GM21825 (cell line): ENCODE data around the gene MAPK8IP2.
"Not testable (repeated sequence)": the region's sequence is repeated elsewhere in the genome, so short reads cannot be mapped to it uniquely, and the experiment has no call there.

Source experiments
- ATAC-seq: cut with Tn5 transposase; IDR thresholded peaks from one replicate; pipeline ENCODE4 v1.9.1; 2021; ENCODE audit warnings: mild to moderate bottlenecking, moderate library complexity; ENCODE audit not compliant: unreplicated experiment

MAPK8IP2 gene

DNA sequence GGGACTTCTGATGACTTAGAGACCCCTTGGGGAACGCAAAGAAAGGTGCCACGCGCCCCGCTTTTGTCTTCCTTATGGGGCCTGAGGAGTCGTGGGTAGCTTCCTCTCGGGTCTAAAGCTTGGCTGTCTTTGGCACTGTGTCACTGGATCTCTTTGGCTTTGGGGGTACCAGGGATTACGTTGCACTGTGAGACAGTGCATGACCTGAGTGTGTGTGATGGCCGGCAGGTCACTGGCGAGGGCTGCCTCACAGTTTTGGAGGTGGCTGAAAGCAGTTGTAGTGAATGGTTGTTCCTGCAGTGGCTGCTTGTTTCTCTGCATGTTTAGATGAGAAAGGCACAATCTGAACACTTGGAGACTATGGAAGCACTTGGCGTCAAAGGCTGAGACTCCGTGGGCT, 33.2 kb downstream of the MAPK8IP2 start:
- ATAC-seq = no peak

DNA sequence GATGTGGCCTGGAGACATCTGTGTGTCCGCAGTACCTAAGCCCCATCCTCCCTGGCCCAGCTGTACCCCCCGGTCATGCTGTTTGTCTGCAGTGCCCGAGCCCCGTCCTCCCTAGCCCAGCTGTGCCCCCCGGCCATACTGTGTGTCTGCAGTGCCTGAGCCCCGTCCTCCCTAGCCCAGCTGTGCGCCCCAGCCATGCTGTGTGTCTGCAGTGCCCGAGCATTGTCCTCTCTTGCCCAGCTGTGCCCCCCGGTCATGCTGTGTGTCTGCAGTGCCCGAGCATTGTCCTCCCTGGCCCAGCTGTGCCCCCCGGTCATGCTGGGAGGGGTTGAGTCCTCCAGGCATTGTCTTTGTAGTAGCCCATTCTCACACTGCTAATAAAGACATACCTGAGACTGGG, 35.0 kb downstream of the MAPK8IP2 start:
- no peak for ATAC-seq

DNA sequence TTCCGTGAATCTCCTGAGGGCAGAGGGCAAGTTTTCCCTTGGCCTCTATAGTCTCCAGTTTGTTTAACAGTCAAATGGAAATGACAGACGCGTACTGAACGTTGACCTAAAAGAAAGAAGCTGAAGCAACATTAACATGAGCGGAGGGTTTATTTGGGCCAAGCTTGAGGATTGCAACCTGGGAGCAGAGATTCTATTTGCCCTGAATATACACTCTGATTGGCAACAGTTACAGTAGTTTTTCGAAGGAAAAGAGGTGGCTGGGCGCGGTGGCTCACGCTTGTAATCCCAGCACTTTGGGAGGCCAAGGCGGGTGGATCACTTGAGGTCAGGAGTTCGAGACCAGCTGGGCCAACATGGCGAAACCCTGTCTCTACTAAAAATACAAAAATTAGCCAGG, 39.7 kb downstream of the MAPK8IP2 start:
- not testable (repeated sequence) for ATAC-seq

DNA sequence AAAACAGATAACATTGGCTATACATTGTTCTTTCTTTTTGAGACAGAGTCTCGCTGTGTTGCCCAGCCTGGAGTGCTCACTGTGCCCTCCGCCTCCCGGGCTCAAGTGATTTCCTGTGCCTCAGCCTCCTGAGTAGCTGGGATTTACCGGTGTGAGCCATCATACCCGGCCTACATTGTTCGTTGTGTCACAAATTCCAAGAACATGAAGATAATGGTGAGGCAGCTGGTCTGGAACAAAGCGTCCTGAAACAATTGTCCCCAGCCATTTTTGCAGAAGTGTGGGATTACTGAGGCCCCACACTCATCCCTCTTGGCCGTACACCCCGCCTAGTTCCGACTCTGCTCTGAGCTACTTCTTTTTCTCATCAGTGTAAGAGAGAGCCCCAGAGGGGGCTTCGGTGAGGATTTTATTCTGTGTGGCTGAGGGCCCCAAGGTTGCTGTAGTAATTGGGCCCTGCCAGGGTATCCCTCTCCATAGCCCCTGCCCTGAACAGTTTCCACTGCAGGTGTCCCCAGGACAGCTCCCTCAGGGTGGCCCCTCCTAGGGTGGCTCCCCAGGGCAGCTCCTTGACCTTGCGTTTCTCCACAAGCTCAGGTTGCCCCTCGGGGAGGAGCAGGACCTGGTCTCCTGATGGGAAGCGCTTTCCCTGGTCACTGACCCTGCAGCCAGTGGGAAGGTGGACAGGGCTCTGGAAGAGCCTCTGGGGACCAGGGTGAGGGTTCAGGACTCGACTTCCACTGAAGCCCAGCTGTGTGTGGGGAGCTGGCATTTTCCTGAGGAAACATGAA, 40.5 kb downstream of the MAPK8IP2 start:
- ATAC-seq = no peak

DNA sequence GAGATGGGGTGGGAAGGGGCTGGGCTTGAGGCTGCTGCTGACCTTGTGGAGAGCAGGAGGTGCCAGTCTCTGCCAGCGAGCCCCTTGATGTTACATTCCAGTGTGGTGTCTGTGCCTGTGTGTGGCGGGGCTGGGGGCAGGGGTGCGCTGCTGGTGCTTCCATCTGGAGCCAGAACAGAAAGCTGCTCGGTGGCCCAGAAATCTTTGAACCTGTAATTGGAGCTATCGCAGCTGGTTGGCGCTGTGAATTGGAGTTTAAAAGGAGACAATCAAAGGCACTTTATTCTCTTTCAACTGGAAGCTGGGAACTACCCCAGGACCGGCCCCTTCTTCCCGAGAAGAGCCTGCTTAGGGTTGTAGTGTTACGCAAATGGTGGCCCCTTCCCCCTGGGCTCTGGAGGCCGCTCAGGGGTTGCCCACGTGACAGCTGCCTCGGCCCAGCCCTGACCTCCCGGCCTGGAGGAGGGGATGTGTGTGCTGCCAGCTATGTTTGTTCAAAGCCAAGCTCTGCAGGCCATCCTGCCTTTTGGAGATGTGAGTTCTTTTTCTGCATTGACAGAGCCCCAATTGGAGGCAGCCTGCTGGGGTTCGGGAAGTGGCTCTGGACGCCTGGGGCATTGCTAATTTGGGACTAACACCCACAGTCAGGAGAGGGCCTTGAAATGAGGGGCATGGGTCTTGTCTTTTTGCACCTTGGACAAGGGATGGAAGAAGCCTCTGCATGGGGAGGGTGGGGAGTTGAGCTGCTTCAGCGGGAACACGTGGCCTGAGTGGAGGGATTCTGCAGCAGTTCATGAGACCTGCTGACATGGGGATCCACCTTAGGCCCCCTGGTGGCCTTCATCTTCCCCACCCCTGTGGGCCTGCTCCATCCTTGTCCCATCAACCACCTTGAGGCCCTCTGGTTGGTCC, 41.4 kb downstream of the MAPK8IP2 start:
- ATAC-seq = no peak

DNA sequence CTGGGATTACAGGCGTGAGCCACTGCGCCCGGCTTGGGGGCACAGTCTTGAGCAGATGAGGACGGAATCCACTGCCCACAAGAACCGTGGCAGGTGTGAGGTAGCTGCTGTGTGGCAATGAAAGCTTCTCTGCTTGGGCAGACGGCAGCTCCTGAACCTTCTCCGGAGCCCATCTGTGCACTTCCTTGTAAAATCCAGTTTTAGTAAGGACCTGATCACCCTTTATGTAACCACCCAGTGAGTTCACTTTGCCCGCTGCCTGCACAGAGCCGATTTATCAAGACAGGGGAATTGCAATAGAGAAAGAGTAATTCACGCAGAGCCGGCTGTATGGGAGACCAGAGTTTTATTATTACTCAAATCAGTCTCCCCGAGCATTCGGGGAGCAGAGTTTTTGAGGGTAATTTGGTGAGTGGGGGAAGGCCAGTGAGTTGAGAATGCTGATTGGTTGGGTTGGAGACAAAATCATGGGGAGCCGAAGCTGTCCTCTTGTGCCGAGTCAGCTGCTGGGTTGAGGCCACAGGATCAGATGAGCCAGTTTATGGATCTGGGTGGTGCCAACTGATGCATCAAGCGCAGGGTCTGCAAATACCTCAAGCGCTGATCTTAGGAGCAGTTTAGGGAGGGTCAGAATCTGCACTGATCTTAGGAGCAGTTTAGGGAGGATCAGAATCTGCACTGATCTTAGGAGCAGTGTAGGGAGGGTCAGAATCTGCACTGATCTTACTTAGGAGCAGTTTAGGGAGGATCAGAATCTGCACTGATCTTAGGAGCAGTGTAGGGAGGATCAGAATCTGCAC, 42.6 kb downstream of the MAPK8IP2 start:
- not testable (repeated sequence) for ATAC-seq

DNA sequence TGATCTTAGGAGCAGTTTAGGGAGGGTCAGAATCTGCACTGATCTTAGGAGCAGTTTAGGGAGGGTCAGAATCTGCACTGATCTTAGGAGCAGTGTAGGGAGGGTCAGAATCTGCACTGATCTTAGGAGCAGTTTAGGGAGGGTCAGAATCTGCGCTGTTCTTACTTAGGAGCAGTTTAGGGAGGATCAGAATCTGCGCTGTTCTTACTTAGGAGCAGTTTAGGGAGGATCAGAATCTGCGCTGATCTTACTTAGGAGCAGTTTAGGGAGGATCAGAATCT, 43.2 kb downstream of the MAPK8IP2 start:
- not testable (repeated sequence) for ATAC-seq

DNA sequence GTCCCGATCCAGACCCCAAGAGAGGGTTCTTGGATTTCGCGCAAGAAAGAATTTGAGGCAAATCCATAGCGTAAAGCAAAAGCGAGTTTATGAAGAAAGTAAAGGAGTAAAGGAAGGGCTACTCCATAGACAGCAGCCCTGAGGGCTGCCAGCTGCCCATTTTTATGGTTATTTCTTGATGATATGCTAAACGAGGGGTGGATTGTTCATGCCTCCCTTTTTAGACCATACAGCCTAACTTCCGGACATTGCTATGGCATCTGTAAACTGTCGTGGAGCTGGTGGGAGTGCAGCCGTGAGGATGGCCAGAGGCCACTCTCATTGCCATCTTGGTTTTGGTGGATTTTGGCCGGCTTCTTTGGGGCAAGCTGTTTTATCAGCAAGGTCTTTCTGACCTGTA, 52.7 kb downstream of the MAPK8IP2 start:
- no peak for ATAC-seq

DNA sequence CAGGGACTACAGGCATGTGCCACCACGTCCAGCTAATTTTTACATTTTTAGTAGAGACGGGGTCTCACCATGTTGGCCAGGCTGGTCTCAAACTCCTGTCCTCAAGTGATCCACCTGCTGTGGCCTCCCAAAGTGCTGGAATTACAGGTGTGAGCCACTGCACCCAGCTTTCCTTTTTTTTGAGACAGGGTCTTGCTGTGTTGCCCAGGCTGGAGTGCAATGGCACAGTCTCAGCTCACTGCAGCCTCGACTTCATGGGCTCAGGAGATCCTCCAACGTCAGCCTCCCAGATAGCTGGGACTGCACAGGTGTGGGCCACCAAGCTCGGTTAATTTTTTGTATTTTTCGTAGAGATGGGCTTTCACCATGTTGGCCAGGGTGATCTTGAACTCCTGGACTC, 54.1 kb downstream of the MAPK8IP2 start:
- not testable (repeated sequence) for ATAC-seq

DNA sequence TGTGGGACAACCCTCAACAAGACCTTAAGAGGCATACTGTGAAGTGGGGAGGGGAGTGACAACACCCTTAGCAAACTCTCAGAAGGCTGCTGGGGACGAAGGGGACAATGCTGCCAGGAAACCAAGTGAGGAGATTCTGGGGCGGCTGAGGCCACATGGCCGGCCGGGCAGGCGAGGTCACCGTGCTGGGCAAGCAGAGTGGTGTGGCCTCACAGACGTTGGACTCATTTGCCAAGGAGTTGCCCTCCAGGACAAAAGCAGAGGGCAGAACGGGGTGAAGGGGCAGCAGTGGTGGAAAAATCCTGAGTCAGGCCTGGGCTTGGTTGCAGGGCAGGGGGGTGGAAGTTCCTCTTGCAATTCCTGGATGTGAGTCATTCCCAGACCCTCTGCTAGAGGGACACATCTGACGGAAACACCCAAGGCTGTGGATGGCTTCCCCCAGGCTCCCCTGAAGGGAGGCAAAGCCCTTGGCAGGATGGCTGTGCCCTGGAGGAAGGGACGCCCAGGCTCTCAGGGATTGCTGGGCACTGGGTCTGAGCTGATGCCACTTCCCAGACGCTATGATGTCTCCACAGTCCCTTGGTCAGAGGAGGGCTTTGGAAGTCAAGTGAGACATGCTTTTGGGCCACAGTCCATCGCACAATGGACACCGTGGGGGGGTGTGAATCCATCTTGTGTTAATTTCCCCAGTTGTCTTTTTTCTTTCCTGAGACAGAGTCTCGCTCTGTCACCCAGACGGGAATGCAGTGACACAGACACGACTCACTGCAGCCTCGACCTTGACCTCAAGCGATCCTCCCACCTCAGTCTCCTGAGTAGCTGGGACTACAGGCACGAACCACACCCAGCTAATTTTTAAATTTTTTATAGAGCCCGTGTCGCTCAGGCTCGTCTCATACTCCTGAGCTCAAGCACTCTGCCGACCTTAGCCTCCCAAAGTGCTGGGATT, 55.8 kb downstream of the MAPK8IP2 start:
- no peak for ATAC-seq

DNA sequence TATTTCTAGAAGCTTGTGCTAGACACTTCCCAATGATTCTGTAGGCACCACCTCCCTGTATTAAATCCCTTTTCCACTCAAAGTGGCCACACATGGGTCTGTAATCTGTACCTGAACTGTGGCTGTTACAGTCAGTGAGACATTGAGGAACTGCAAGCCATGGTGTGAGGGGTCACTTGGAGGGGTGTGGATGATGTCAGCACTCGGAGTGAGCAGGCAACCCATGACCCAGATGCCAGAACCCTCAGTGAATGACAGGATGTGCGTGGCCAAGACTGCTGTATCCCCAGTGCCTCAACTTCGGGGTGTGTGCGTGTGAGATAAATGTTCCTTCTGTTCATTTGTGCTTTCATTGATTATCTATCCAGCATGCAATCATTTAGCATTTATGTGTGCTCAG, 57.3 kb downstream of the MAPK8IP2 start:
- no peak for ATAC-seq

DNA sequence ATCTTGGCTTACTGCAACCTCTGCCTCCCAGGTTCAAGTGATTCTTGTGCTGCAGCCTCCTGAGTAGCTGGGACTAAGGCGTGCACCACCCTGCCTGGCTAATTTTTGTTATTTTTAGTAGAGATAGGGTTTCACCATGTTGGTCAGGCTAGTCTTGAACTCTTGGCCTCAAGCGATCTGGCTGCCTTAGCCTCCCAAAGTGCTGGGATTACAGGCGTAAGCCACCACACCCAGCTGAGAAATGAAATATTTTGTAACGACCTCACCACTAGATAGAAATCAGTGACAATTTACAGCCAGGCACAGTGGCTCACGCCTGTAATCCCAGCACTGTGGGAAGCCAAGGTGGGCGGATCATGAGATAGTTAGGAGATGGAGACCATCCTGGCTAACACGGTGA, 59.1 kb downstream of the MAPK8IP2 start:
- not testable (repeated sequence) for ATAC-seq

DNA sequence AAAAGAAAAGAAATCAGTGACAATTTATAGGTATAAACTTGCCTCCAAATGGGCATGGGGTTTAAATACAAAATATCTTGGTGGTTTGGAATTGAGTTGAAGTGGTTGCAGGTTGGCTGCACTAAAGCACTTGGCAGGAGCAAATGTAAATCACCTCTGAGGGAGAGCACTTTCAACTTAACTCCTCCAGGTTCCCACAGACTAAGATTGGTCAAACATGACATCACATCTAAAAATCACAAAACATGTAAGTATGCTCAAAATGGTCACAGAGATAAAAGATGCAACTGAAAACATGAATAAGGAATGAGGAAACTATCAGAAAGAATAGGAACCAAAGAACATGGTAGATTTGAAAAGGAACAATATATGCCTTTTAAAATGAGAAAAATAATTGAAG, 59.7 kb downstream of the MAPK8IP2 start:
- ATAC-seq = no peak
